Limb (tissue), 2 donors: Measurements from ENCODE around the gene C12orf43.
A peak's percentile ranks its signal among the peaks of the same experiment; 100 is the strongest.

ENCODE experiments used
- DNase-seq, 2 donors: peaks; one replicate each; pipeline ENCODE4 v3.0.0-alpha.2; 2016; ENCODE audit errors: extremely low spot score in 2 of 2

Gene C12orf43

DNA sequence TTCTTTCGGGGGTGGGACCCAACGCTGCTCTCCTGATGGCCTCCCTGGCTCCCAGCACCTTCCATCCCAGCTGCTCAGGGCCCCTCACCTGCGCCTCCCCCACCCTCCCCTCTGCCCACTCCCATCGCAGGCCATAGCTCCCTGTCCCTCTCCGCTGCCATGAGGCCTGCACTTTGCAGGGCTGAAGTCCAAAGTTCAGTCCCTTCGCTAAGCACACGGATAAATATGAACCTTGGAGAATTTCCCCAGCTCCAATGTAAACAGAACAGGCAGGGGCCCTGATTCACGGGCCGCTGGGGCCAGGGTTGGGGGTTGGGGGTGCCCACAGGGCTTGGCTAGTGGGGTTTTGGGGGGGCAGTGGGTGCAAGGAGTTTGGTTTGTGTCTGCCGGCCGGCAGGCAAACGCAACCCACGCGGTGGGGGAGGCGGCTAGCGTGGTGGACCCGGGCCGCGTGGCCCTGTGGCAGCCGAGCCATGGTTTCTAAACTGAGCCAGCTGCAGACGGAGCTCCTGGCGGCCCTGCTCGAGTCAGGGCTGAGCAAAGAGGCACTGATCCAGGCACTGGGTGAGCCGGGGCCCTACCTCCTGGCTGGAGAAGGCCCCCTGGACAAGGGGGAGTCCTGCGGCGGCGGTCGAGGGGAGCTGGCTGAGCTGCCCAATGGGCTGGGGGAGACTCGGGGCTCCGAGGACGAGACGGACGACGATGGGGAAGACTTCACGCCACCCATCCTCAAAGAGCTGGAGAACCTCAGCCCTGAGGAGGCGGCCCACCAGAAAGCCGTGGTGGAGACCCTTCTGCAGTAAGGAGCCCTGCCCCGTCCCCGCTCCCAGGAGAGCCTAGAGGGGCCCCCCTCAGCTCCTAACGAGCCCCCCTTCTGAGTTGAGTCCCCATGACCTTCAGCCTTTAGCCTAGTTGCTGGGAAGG, 37.7 kb downstream of the C12orf43 start, which contains the start of gene HNF1A:
Gene HNF1A, plus strand, starts transcription at position 248 of the 924 bp plus-strand sequence. Its CDS starts 226 bp downstream, at position 474.
- no peak for DNase-seq

DNA sequence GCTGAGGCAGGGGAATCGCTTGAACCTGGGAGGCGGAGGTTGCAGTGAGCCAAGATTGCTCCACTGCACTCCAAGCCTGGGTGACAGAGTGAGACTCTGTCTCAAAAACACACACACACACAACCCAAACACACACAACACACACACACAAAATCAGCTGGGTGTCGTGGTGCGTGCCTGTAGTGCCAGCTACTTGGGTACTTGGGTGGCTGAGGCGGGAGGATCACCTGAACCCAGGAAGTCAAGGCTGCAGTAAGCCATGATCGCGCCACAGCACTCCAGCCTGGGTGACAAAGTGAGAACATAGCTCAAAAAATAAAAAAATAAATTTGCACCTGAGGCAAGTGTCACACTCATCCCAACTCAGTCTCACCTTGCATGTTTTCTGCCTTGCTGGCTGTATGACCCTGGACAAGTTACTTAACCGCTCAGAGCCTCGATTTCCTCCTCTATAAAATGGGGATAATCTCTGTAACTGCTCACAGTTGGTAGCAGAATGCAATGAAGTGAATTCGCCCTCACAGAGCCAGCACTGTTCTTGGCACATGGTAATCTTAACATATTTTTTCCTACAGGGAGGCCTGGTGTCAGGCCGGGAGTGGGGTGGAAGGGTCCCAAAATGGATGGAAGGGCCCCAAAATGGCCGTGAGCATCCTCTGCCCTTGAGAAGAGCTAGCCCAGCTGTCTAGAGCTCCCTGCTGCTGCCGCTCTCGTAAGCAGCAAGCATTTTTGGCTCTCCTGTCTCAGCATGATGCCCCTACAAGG, 38.6 kb downstream of the C12orf43 start:
- no peak for DNase-seq

GRCh38 chr12:120972870-120973543, 43.3 kb downstream of the C12orf43 start:
- DNase-seq: no peak

GRCh38 chr12:120971299-120972180, 44.7 kb downstream of the C12orf43 start:
- peak; percentile 39 to 64 for DNase-seq

DNA sequence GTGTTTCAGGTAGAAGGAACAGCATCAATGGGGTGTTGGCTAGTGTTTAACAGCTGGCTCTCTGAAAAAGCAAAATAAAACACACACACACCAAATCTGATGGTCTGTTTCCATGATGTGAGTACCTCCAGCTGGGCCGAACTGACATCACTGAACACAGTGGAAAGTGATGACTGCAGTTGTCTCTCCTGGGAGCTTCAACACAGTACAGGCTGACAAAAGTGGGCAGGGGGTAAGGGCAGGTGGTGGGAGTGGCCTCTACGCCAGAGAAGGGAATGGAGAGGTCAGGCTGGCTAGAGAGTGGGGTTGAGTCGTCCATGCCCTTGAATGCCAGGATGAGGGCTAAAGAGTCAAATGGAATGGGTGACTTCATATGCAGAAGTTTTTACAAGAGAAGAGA, 46.0 kb downstream of the C12orf43 start:
- DNase-seq: no peak

GRCh38 chr12:120965534-120966091, 50.7 kb downstream of the C12orf43 start:
- no peak for DNase-seq

- no peak for DNase-seq
These were observed 52.0 kb downstream of the C12orf43 start for GRCh38 chr12:120964298-120964697.

GRCh38 chr12:120962532-120963020, 53.7 kb downstream of the C12orf43 start:
- DNase-seq: no peak

GRCh38 chr12:120961604-120962531, 54.4 kb downstream of the C12orf43 start:
- DNase-seq: no peak

DNA sequence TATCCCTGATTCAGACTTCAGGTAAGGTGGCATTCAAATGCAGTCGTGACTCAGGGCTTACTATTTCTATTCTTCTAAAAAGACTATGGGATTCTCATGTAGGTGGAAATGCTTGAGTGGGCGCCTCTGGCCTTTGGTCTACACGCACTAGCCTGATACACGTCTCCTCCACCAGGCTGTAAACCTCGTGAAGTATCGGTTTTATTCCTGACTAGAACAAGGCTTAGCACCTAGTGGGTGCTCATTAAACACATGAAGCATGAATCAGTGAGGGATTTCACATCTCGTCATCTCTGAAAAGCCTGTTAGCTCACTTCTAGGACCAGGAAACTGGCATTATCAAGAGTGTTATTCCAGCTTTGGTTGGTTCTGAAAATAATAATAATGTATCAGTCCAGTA, 55.6 kb downstream of the C12orf43 start:
- no peak for DNase-seq

DNA sequence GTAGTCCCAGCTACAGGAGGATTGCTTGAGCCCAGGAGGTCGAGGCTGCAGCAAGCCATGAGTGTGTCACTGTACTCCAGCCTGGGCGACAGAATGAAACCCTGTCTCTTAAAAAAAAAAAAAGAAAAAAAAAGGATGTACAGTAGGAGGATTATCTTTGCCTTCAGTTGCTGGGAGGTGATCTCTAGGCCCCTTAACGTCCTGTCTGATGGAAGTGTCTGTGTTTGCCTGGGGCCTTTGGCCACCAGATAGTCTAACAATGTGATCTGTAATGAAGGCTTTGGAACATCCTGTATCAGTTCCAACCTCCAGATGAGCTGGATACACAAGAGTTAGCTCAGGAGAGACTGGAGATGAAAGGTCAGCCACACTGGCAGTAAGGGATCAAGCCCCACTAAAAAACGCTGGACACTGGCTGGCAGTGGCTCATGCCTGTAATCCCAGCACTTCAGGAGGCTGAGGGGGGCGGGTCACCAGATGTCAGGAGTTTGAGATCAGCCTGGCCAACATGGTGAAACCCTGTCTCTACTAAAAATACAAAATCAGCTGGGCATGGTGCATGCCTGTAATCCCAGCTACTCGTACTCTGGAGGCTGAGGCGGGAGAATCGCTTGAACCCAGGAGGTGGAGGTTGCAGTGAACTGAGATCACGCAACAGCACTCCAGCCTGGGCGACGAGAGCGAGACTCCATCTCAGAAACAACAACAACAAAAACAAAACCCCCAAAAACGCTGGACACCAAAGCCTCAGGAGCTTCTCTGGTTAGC, 57.0 kb downstream of the C12orf43 start:
- no peak for DNase-seq

- no peak for DNase-seq
These were observed 59.5 kb downstream of the C12orf43 start for GRCh38 chr12:120956579-120957300.

- DNase-seq: no peak
These were observed 61.1 kb downstream of the C12orf43 start for GRCh38 chr12:120955232-120955631.

DNA sequence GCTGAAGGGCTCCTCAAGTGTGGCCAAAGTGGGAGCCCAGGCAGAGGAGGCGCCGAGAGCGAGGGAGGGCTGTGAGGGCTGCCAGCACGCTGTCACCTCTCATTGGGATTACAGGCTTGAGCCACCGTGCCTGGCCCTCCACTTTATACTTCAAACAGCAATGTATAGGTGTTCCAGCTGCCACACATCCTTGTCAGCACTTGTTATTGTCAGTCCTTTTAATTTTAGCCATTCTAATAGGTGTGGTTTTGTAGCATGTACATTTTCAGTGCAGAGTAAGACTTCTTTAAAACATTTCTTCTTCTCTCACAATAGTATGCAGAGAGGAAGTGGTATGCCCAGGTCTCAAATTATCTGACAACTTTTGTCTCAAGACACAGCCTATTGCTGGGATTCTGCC, 65.5 kb downstream of the C12orf43 start:
- DNase-seq: no peak
